TTC549 (cell line): ENCODE results near the gene PKP3.
"Not testable (repeated sequence)": the region's sequence is repeated elsewhere in the genome, so short reads cannot be mapped to it uniquely, and the experiment has no call there.

Experiments
- FAIRE-seq: peaks from 2 replicates; lab custom pipeline; 2012; peaks lifted over from hg19 to GRCh38; lab: Jason Lieb, UNC

The PKP3 gene

GRCh38 chr11:379205-380094 lies 14.6 kb upstream of the PKP3 start:
- FAIRE-seq: no peak

DNA sequence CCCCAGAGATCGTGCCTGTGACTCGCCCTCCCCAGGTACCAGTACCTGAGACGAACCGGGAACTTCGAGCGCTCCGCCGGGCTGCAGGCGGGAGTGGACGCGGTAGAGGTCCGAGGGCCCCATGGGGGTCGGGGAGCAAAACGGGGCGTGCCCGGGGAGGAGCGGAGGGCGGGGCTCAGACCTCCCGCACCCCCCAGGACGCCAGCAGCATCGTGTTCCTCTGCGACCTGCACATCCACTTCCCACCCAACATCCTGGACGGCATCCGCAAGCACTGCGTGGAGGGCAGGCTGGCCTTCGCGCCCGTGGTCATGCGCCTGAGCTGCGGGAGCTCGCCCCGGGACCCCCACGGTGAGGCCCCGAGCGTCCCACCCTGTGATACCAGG lies 13.9 kb upstream of the PKP3 start:
- no peak for FAIRE-seq

DNA sequence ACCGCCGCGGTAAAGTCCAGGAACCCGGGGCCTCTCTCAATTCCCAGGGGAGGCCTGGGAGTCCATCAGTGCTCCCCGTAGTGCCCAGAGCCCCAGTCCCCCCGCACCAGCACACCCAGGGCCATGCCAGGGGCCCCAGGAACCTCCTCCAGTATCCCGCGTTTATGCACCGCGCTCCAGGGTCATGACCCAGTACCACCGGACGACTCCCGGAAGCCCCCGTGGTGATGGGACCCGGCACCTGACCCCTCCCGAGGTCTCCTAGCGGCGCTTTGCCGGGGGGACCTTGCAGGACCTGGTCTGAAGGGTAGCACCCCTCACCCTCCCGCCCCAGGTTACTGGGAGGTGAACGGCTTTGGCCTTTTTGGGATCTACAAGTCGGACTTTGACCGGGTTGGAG lies 13.5 kb upstream of the PKP3 start:
- FAIRE-seq: no peak

GRCh38 chr11:380996-381395 lies 13.0 kb upstream of the PKP3 start:
- no peak for FAIRE-seq

DNA sequence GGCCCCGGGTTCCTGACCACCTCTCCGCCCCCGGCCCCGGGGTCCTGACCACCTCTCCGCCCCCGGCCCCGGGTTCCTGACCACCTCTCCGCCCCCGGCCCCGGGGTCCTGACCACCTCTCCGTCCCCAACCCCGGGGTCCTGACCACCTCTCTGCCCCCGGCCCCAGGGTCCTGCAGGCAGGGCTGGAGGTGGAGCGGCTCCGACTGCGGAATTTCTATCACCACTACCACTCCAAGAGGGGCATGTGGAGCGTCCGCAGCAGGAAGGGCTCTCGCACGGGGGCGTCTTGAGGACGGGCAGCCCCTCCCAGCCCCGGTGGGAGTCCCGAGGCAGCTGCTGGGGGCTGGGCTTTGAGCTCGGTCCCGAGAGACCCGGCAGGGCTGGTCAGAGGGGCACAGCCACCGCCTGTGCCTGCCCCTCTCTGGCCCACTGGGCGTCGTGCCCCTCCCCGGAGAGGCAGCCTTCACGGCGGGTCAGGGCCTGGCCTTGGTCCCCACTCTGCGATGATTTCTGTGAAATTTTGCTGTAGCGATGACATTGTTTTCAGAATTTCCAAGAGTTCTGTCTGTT lies 12.4 kb upstream of the PKP3 start:
- FAIRE-seq: no peak

- no peak for FAIRE-seq
These were observed 11.9 kb upstream of the PKP3 start for GRCh38 chr11:382081-382629.

GRCh38 chr11:383431-383830 lies 10.6 kb upstream of the PKP3 start:
- FAIRE-seq: no peak

DNA sequence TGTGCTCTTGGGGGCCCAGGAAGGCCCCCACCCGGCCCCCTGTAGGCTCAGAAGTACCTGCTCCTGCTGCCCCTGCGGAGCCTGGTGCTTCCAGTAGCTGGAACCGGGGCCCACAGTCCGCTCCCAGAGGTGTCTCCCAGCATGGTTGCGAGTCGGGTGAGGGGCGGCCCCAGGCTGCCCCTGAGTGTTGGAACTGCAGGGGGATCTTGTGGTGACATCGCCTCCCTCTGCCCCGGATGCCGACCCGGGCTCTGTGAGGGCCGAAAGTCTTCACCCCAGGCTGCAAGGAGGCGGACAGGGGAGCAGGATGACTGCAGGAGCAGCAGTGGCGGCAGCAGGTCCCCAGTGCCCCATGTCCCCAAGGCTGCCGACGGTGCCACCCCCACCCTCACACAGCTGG lies 9.5 kb upstream of the PKP3 start:
- no peak for FAIRE-seq

DNA sequence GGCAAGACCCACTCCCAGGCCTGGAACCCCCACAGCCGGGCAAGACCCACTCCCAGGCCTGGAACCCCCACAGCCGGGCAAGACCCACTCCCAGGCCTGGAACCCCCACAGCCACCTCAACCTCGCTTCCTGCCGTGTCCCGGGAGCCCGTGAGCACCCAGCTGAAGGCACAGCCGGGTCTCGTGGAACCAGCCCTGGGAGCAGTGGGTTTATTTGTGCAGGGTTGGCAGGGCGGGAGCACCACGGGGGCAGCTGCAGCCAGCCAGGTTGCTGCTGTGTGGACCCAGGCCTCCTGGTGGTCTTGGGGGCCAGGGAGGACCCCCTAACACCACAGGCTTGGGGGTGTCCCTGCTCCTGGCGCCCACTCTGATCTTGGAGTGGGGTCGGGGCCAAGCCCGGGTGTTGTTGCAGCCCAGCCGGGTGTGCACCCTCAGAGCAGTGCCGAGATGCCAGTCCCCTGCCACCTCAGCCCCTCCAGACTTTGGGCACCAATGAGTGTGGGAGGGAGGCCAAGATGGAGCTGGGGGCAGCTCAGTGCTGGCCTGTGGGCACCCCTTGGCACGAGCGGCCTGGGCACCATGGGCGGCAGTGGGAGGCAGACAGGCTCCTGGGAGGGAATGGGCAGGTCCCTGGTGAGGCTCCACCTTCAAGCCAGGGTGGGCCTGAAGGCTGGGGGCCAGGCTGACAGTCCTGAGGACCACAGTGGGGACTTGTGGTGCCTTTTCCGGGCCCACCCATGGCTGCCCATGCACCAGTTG lies 8.2 kb upstream of the PKP3 start:
- FAIRE-seq: no peak

DNA sequence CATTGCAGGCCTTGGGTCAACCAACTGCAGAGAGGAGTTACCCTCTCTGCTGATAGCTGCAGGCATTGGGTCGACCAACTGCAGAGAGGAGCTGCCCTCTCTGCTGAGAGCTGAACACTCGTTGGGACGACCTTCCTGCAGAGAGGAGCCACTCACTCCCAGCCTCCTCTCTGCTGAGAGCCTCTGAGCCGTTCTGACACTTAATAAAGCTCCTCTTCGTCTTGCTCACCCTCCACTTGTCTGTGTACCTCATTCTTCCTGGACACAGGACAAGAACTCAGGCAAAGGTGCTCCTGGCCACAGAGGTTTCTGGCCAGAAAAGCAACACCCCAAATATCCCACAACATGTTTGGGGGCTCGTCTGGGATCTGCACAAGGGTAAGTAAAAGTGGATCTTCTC lies 7.5 kb upstream of the PKP3 start:
- FAIRE-seq: no peak

DNA sequence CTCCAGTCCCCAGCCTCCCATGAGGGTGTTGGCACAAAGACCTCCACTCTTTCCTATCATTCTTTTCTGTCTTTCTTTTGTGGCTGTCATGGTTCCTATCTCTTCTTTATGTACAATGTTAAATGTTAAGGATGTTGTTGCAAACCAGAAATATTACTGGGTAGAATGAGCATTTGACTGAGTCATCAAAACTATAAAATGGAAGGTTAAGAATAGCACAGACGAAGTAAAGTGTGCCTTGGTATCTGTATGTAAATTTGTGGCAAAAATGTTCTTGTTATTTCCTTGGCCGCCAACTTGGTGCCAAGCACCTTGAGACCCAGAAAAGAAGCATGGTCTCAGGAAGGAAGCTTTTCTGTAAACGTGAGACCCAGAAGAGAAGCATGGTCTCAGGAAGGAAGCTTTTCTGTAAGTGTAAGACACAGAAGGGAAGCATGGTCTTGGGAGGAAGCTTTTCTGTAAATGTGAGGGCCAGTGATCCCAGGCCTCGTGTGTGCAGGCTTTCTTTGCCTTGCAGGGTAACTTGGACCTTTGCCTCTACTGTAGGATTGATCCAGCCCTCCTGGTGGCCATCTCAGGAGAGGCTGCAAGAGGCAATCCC lies 6.7 kb upstream of the PKP3 start:
- no peak for FAIRE-seq

DNA sequence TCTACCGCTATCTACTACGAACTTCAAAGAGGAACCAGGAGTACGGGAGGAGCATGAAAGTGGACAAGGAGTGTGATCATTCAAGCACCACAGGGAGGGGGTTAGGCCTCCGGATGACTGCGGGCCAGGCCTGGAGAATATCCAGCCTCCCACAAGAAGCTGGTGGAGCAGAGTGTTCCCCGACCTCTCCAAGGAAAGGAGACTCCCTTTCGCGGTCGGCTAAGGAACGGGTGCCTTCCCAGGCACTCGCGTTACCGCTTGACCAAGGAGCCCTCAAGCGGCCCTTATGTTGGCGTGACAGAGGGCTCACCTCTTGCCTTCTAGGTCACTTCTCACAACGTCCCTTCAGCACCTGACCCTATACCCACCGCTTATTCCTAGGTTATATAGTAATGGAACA lies 4.6 kb upstream of the PKP3 start:
- not testable (repeated sequence) for FAIRE-seq

GRCh38 chr11:390175-390574 lies 3.8 kb upstream of the PKP3 start:
- no peak for FAIRE-seq

- no peak for FAIRE-seq
These were observed 2.6 kb upstream of the PKP3 start for GRCh38 chr11:391117-392017.

- no peak for FAIRE-seq
These were observed 1.8 kb upstream of the PKP3 start for GRCh38 chr11:392102-392777.

- FAIRE-seq: no peak
These were observed 583 bp upstream of the PKP3 start for GRCh38 chr11:393219-394033.

- FAIRE-seq: no peak
These were observed 1.0 kb downstream of the PKP3 start for GRCh38 chr11:394858-395655.

DNA sequence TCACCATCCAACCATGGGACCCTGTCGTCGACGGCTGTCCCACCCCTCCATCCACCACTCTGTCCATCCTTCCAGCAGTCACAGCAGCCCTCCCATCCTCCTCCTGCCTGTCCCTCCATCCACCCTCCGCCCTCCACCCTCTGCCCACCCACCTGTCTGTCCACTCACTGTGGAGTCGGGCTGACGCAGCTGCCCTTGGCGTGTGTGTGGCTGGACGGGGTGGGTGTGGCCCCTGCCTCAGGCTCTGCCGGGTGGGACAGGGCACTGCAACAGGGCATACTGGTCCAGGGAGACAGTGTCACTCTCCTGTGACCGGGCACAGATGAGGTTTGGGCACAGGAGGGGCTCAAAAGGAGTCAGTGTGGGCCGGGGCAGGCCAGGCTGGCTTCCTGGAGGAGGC lies 1.9 kb downstream of the PKP3 start:
- no peak for FAIRE-seq

DNA sequence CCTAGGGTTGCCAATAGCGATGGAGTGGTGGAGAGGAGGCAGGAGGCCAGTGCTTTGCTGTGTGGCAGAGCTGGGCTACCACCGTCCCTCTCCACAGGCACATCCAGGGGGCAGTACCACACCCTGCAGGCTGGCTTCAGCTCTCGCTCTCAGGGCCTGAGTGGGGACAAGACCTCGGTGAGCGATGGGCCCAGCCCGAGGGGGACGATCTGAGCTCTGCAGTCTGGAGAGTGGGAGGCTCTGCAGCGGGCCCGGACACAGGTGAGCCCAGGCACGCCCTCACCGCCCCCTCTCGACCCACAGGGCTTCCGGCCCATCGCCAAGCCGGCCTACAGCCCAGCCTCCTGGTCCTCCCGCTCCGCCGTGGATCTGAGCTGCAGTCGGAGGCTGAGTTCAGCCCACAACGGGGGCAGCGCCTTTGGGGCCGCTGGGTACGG lies 2.5 kb downstream of the PKP3 start:
- FAIRE-seq: no peak
